HL-60 (cell line): ENCODE data around the gene PLA2G3.

Experiments used
- DNase-seq, 2 experiments: peaks; one replicate each; pipeline ENCODE4 v3.0.0-alpha.2; 2010 to 2020; ENCODE audit warnings: low read depth in 1 of 2, low spot score in 1 of 2
- H3K27ac ChIP-seq: fragments of 250-450 bp; sonication (Bioruptor Pico); replicated peaks from 2 replicates; pipeline ENCODE4 v1.5.1; 2020; ENCODE audit warnings: mild to moderate bottlenecking, moderate library complexity
- H3K27me3 ChIP-seq: fragments of 250-450 bp; sonication (Bioruptor Pico); 2 replicates; pipeline ENCODE4 v1.5.1; 2021; ENCODE audit warnings: mild to moderate bottlenecking, moderate library complexity; ENCODE audit not compliant: insufficient read depth, poor library complexity, severe bottlenecking
- H3K4me3 ChIP-seq: replicated peaks from 2 replicates; pipeline ENCODE4 v1.5.1; 2011; ENCODE audit warnings: mild to moderate bottlenecking, control low read depth, low read length; ENCODE audit not compliant: insufficient read depth
- CTCF ChIP-seq: IDR thresholded peaks from one replicate; pipeline ENCODE4 v1.5.1; 2011; ENCODE audit warnings: low read length, control low read depth, inconsistent platforms; ENCODE audit not compliant: insufficient read depth
- GABPA ChIP-seq: IDR thresholded peaks from 2 replicates; pipeline ENCODE4 v1.6.1; 2012; ENCODE audit warnings: low read depth
- POLR2AphosphoS5 ChIP-seq: IDR thresholded peaks from 2 replicates; pipeline ENCODE4 v1.6.1; 2012; ENCODE audit warnings: low read depth
- REST ChIP-seq: IDR thresholded peaks from 2 replicates; pipeline ENCODE4 v1.6.1; 2012; ENCODE audit warnings: low read depth; ENCODE audit not compliant: insufficient replicate concordance
- SPI1 ChIP-seq: IDR thresholded peaks from 2 replicates; pipeline ENCODE4 v1.6.1; 2012; ENCODE audit warnings: low read depth, mild to moderate bottlenecking, borderline replicate concordance

Gene PLA2G3

GRCh38 chr22:31105282-31105929 lies 34.9 kb downstream of the PLA2G3 start:
- Histone ChIP-seq H3K4me3 (no peak overlapping the region), H3K27me3 (peaks cover 3% of the 10 kb centered on the region), H3K27ac (no peak overlapping the region)
- DNase-seq: no peak
- no peak for TF ChIP-seq SPI1
- no peak for TF ChIP-seq GABPA
- TF ChIP-seq CTCF: no peak
- TF ChIP-seq REST: no peak
- TF ChIP-seq POLR2AphosphoS5: no peak

GRCh38 chr22:31104869-31105268 lies 35.4 kb downstream of the PLA2G3 start:
- no peak for DNase-seq
- H3K27ac ChIP-seq: no peak overlapping the region
- H3K4me3 ChIP-seq: no peak overlapping the region

More at GRCh38 chr22:31104869-31105268, 35.4 kb downstream of the PLA2G3 start:
- no peak for TF ChIP-seq GABPA
- TF ChIP-seq POLR2AphosphoS5: no peak
- no peak for TF ChIP-seq SPI1
- TF ChIP-seq REST: no peak
- no peak for TF ChIP-seq CTCF
- peaks cover 3% of the 10 kb centered on the region for H3K27me3 ChIP-seq
